Trophoblast cell (in vitro differentiated cells and primary cell): Measurements from ENCODE around the gene SLC6A12.

Experiments used
- DNase-seq, 2 donors: peaks; one replicate each; pipeline ENCODE4 v3.0.0-alpha.2; 2016
- H2AFZ ChIP-seq: 2 replicates; pipeline ENCODE4 v1.6.1; 2013; ENCODE audit warnings: low read length, moderate library complexity, mild to moderate bottlenecking; ENCODE audit not compliant: insufficient read depth, poor library complexity
- H2AK5ac ChIP-seq: 2 replicates; pipeline ENCODE4 v1.6.1; 2013; ENCODE audit warnings: mild to moderate bottlenecking, low read length
- H2BK120ac ChIP-seq: 2 replicates; pipeline ENCODE4 v1.6.1; 2013; ENCODE audit warnings: low read length, mild to moderate bottlenecking, moderate library complexity; ENCODE audit not compliant: insufficient read depth, poor library complexity
- H2BK12ac ChIP-seq: 2 replicates; pipeline ENCODE4 v1.6.1; 2013; ENCODE audit warnings: mild to moderate bottlenecking, low read length, moderate library complexity
- H2BK5ac ChIP-seq: 2 replicates; pipeline ENCODE4 v1.6.1; 2013; ENCODE audit warnings: low read length, low read depth, moderate library complexity, mild to moderate bottlenecking; ENCODE audit not compliant: poor library complexity
- H3K14ac ChIP-seq: 2 replicates; pipeline ENCODE4 v1.6.1; 2013; ENCODE audit warnings: mild to moderate bottlenecking, low read length
- H3K18ac ChIP-seq: 2 replicates; pipeline ENCODE4 v1.6.1; 2013; ENCODE audit warnings: mild to moderate bottlenecking, low read length
- H3K23ac ChIP-seq: 2 replicates; pipeline ENCODE4 v1.6.1; 2013; ENCODE audit warnings: low read length
- H3K27ac ChIP-seq: 2 replicates; pipeline ENCODE4 v1.5.1; 2013; ENCODE audit warnings: low read depth, mild to moderate bottlenecking, inconsistent platforms, low read length, moderate library complexity
- H3K27me3 ChIP-seq: 2 replicates; pipeline ENCODE4 v1.6.1; 2013; ENCODE audit warnings: inconsistent platforms, mild to moderate bottlenecking, low read length, moderate library complexity; ENCODE audit not compliant: insufficient read depth
- H3K36me3 ChIP-seq, 2 experiments: 1 replicate in 1 of 2; 2 replicates in 1 of 2; pipeline ENCODE4 v1.6.1; 2013; ENCODE audit warnings: low read length in 2 of 2, mild to moderate bottlenecking in 2 of 2, moderate library complexity in 1 of 2; ENCODE audit not compliant: insufficient read depth in 2 of 2, control insufficient read depth in 1 of 2
- H3K4ac ChIP-seq: 2 replicates; pipeline ENCODE4 v1.6.1; 2013; ENCODE audit warnings: low read depth, mild to moderate bottlenecking, low read length, moderate library complexity
- H3K4me1 ChIP-seq, 2 experiments: 1 replicate in 1 of 2; 2 replicates in 1 of 2; pipeline ENCODE4 v1.6.1; 2013; ENCODE audit warnings: low read length in 2 of 2, mild to moderate bottlenecking in 2 of 2, moderate library complexity in 1 of 2; ENCODE audit not compliant: insufficient read depth in 2 of 2, control insufficient read depth in 1 of 2
- H3K4me2 ChIP-seq: 2 replicates; pipeline ENCODE4 v1.6.1; 2013; ENCODE audit warnings: inconsistent platforms, mild to moderate bottlenecking, low read length, moderate library complexity
- H3K4me3 ChIP-seq: 2 replicates; pipeline ENCODE4 v1.5.1; 2013; ENCODE audit warnings: mild to moderate bottlenecking, low read depth, low read length, inconsistent platforms
- H3K79me1 ChIP-seq: one replicate; pipeline ENCODE4 v1.6.1; 2013; ENCODE audit warnings: low read length
- H3K79me2 ChIP-seq: 2 replicates; pipeline ENCODE4 v1.6.1; 2013; ENCODE audit warnings: low read length, mild to moderate bottlenecking; ENCODE audit not compliant: control insufficient read depth, insufficient read depth, poor library complexity
- H3K9ac ChIP-seq: 2 replicates; pipeline ENCODE4 v1.6.1; 2013; ENCODE audit warnings: mild to moderate bottlenecking, low read length
- H3K9me3 ChIP-seq: 2 replicates; pipeline ENCODE4 v1.6.1; 2013; ENCODE audit warnings: low read depth, mild to moderate bottlenecking, control low read depth, inconsistent platforms, low read length; ENCODE audit not compliant: insufficient read depth
- H4K12ac ChIP-seq: 2 replicates; pipeline ENCODE4 v1.6.1; 2013; ENCODE audit warnings: low read depth, mild to moderate bottlenecking, low read length, moderate library complexity
- H4K8ac ChIP-seq: 2 replicates; pipeline ENCODE4 v1.6.1; 2013; ENCODE audit warnings: low read depth, mild to moderate bottlenecking, low read length, moderate library complexity
- H4K91ac ChIP-seq: one replicate; pipeline ENCODE4 v1.6.1; 2013; ENCODE audit warnings: low read depth, mild to moderate bottlenecking, low read length, moderate library complexity
- WGBS: extraction: QIAGEN DNeasy Blood & Tissue Kit; methylation state at CpG from one replicate; pipeline ENCODE4 v1.1.7; 2013; ENCODE audit warnings: missing lambda C conversion rate; ENCODE audit not compliant: insufficient read length, insufficient coverage; ENCODE audit errors: extremely low coverage; 5-methylcytosine and 5-hydroxymethylcytosine counted together

The SLC6A12 gene

GRCh38 chr12:186006-186625 is 27.8 kb downstream of the SLC6A12 start:
- Histone ChIP-seq H2AK5ac (no peak overlapping the region), H2AFZ (no peak overlapping the region), H2BK5ac (no peak overlapping the region), H3K4me1 (peaks cover 0 to 9% of the 10 kb centered on the region in 2 experiments), H4K12ac (no peak overlapping the region), H3K9me3 (peaks cover 5% of the 10 kb centered on the region), H3K9ac (no peak overlapping the region), H3K79me1 (no peaks in the 10 kb centered on the region), H3K18ac (no peak overlapping the region), H3K79me2 (no peaks in the 10 kb centered on the region), H3K27ac (no peak overlapping the region), H4K91ac (no peak overlapping the region), H3K27me3 (no peaks in the 10 kb centered on the region), H2BK120ac (no peak overlapping the region), H4K8ac (no peak overlapping the region), H3K4ac (no peak overlapping the region), H3K4me2 (no peak overlapping the region), H2BK12ac (no peak overlapping the region), H3K14ac (no peak overlapping the region), H3K23ac (no peak overlapping the region), H3K4me3 (no peak overlapping the region), H3K36me3 (no peaks in the 10 kb centered on the region)
- DNase-seq = no peak
- no CpG with 5 or more reads among the region's 11 CpGs for WGBS

- no peaks in the 10 kb centered on the region for H3K79me1 ChIP-seq
Measured at GRCh38 chr12:185576-185955, 28.4 kb downstream of the SLC6A12 start.

GRCh38 chr12:184811-185575 is 29.0 kb downstream of the SLC6A12 start:
- Histone ChIP-seq H4K91ac (no peak overlapping the region), H3K27ac (no peak overlapping the region), H4K12ac (no peak overlapping the region), H3K27me3 (no peaks in the 10 kb centered on the region), H2AFZ (no peak overlapping the region), H3K18ac (no peak overlapping the region), H3K36me3 (no peaks in the 10 kb centered on the region), H3K79me1 (no peaks in the 10 kb centered on the region), H2BK12ac (no peak overlapping the region), H3K9ac (no peak overlapping the region), H4K8ac (no peak overlapping the region), H3K9me3 (peaks cover 5% of the 10 kb centered on the region), H3K79me2 (no peaks in the 10 kb centered on the region), H3K4ac (no peak overlapping the region), H3K23ac (no peak overlapping the region), H3K4me3 (no peak overlapping the region), H3K4me2 (no peak overlapping the region), H3K14ac (no peak overlapping the region), H2BK120ac (no peak overlapping the region), H3K4me1 (peaks cover 0 to 11% of the 10 kb centered on the region in 2 experiments), H2AK5ac (no peak overlapping the region), H2BK5ac (no peak overlapping the region)
- DNase-seq = no peak
- WGBS = no CpG with 5 or more reads among the region's 13 CpGs

More at GRCh38 chr12:185576-185955, 28.4 kb downstream of the SLC6A12 start:
- Histone ChIP-seq H2AK5ac (no peak overlapping the region), H3K4me3 (no peak overlapping the region), H3K9me3 (peaks cover 5% of the 10 kb centered on the region), H4K12ac (no peak overlapping the region), H2AFZ (no peak overlapping the region), H2BK5ac (no peak overlapping the region), H4K91ac (no peak overlapping the region), H3K4me1 (peaks cover 0 to 10% of the 10 kb centered on the region in 2 experiments), H3K18ac (no peak overlapping the region), H3K36me3 (no peaks in the 10 kb centered on the region), H3K9ac (no peak overlapping the region), H3K14ac (no peak overlapping the region), H3K23ac (no peak overlapping the region), H3K27me3 (no peaks in the 10 kb centered on the region), H2BK12ac (no peak overlapping the region), H3K4ac (no peak overlapping the region), H4K8ac (no peak overlapping the region), H3K4me2 (no peak overlapping the region), H3K79me2 (no peaks in the 10 kb centered on the region), H3K27ac (no peak overlapping the region), H2BK120ac (no peak overlapping the region)
- no CpG with 5 or more reads among the region's 8 CpGs for WGBS
- DNase-seq = no peak

GRCh38 chr12:182381-182892 is 31.5 kb downstream of the SLC6A12 start:
- Histone ChIP-seq H3K27ac (no peak overlapping the region), H3K79me2 (no peaks in the 10 kb centered on the region), H2AFZ (no peak overlapping the region), H3K18ac (no peak overlapping the region), H3K14ac (no peak overlapping the region), H2BK120ac (no peak overlapping the region), H4K91ac (no peak overlapping the region), H4K8ac (no peak overlapping the region), H3K4me2 (no peak overlapping the region), H3K4ac (no peak overlapping the region), H2AK5ac (no peak overlapping the region), H3K36me3 (no peaks in the 10 kb centered on the region), H3K9ac (no peak overlapping the region), H2BK12ac (no peak overlapping the region), H3K23ac (no peak overlapping the region), H3K79me1 (no peaks in the 10 kb centered on the region), H3K27me3 (no peaks in the 10 kb centered on the region), H3K9me3 (peaks cover 3% of the 10 kb centered on the region), H3K4me3 (no peak overlapping the region), H2BK5ac (no peak overlapping the region), H4K12ac (no peak overlapping the region), H3K4me1 (peaks cover 3 to 17% of the 10 kb centered on the region in 2 experiments)
- WGBS = no CpG with 5 or more reads among the region's 10 CpGs
- peak in 1 of 2 donors; percentile 6 for DNase-seq
